ENCODE data around the gene SMU1. TPM values are rescaled to one million over a fixed set of nuclear protein-coding genes. Genes with fewer than 3 reads are reported as not detected.

SMU1 gene
- total RNA-seq, 2 donors from 2014 or later = 15.3 to 16.6 TPM

Other genes starting within 250 kb of the SMU1 start
- gene APTX, start 75.0 kb downstream of the SMU1 start, total RNA-seq = 10 to 100 TPM; 17.6 to 23.6 TPM
- 10 to 100 TPM; 56.7 to 75.9 TPM for gene DNAJA1, start 51.4 kb downstream of the SMU1 start, total RNA-seq
- gene B4GALT1, start 90.7 kb upstream of the SMU1 start, total RNA-seq = 100 to 1,000 TPM; 106 to 115 TPM
- gene SPINK4, start 163.5 kb upstream of the SMU1 start, total RNA-seq = 100 to 1,000 TPM in 1 of 2 donors, 10 to 100 TPM in 1; 13.9 to 146 TPM
- 100 to 1,000 TPM; 159 to 163 TPM for gene BAG1, start 188.0 kb upstream of the SMU1 start, total RNA-seq
- gene CHMP5, start 188.4 kb upstream of the SMU1 start, total RNA-seq = 100 to 1,000 TPM in 1 of 2 donors, 10 to 100 TPM in 1; 81.0 to 106 TPM
- 10 to 100 TPM; 35.2 to 38.3 TPM for gene NFX1, start 213.8 kb upstream of the SMU1 start, total RNA-seq